GF-D8 (cell line): ENCODE results near the gene MIER2.

Experiments
- DNase-seq: peaks from one replicate; lab custom pipeline; 2025; lab: John Stamatoyannopoulos, UW

The MIER2 gene

GRCh38 chr19:330503-330902 is 14.1 kb downstream of the MIER2 start:
- DNase-seq: no peak

- no peak for DNase-seq
These were observed 14.7 kb downstream of the MIER2 start for GRCh38 chr19:329876-330275.

DNA sequence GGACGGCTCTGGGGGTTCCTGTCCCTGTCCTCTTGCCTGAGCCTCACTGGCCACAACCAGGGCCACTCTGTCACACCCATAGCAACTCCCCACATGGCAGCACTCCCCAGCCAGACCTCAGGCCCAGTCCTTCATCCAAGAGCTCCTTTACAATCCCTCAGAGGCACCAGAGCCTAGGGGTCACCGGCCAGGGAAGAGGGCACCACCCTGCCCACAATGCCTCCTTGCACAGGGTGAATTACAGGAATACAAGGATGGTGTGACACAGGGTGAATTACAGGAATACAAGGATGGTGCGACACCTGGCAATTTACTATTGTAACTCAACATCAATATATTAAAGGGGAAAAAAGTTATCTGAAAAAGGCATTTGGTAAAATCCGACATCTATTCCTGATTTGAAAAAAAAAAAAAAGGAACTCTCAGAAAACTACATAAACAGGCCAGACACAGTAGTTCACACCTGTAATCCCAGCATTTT is 16.5 kb downstream of the MIER2 start:
- no peak for DNase-seq

- no peak for DNase-seq
These were observed 17.1 kb downstream of the MIER2 start for GRCh38 chr19:327291-328024.

- no peak for DNase-seq
These were observed 17.7 kb downstream of the MIER2 start for GRCh38 chr19:326871-327270.

DNA sequence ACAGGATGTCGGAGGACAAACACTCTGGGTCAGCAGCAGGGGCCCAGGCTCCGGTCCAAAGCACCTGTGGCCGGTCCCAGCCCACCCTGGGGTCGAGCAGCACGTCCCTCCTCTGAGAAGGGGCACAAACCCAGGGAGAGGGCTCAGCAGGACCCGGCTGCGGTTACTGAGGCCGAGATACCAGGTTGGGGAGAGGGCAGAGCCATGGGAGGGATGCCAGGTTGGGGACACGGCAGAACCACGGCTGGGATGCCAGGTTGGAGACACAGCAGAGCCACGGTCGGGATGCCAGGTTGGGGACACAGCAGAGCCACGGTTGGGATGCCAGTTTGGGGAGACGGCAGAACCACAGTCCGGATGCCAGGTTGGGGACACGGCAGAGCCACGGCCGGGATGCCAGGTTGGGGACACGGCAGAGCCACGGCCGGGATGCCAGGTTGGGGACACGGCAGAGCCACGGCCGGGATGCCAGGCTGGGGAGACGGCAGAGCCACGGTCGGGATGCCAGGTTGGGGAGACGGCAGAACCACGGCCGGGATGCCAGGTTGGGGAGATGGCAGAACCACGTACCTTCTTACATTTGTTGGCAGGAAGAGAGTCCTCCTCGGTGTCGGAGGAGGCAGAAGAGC is 18.5 kb downstream of the MIER2 start:
- DNase-seq: no peak

DNA sequence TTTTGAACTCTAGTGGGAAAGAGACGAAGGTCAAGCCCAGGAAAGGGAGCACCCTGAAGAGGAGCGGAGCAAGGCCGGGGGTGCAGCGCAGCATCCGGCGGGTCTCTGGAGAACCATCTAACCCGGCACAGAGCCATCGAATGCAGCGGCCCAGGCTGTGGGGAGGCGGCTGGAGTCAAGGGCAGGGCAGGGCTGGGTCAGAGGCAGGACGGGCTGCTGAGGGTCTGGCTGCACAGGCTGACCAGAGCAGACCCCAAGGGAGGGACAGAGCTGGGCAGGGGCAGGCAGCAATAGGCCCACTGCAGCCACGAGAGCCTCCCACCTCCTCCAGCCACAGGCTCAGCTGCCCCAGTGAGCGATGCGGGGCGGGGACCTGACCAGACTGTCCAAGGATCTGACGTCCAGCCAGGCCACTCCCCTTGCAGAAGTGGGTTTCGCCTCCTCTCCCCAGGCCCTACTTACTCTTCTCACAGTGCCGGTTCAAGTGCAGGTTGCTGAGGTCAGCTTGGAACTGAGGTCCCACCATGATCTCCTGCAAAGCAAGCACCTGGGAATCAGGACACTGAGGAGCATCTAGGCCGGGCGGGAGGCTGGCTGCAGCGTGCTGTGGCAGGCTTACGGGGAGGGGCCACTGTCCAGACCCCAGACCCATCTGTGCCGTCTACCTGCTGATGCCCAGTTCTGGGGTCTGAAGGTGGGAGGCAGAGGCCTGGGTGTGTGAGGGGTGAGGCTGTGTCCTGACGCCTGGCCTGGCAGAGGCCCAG is 19.2 kb downstream of the MIER2 start:
- no peak for DNase-seq

DNA sequence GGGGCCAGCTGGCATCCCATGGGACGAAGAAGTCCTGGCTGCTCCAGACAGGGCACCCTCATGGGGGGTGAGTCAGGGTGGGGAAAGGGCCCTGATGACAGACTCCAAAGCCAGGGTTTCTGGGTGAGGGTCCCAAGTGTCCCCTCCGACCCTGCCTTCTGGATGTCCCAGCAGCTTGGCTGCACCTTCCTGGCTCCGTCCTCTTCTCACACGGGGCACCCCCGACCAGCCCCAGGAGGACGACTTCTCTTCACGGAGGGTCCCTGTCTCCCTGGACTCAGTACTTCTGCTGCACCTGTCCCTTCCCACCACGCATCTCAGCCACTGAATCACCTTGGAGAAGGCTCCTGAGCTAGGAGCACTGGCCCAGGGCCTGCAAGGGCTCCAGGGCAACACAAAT is 19.9 kb downstream of the MIER2 start:
- DNase-seq: no peak

DNA sequence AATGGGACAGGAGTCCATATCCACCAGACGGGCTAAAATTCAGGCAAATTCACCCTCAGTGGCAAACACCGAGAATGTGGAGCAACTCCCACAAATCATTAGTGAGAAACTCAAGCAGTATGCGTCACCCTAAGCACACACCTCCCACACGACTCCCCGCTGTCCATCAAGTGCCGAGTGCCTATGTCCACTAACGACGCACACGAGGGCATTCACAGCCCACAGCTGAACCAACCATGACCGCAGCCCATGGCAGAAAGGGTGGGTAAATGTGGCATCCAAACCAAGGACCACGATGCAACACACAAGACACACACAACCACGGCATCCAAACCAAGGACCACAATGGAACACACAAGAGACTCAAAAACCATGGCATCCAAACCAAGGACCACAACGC is 22.0 kb downstream of the MIER2 start:
- DNase-seq: no peak

GRCh38 chr19:318509-318774 is 26.2 kb downstream of the MIER2 start:
- no peak for DNase-seq

- no peak for DNase-seq
These were observed 26.7 kb downstream of the MIER2 start for GRCh38 chr19:317710-318508.

- DNase-seq: no peak
These were observed 28.8 kb downstream of the MIER2 start for GRCh38 chr19:315811-316210.

- DNase-seq: no peak
These were observed 30.4 kb downstream of the MIER2 start for GRCh38 chr19:313988-314815.

- no peak for DNase-seq
These were observed 31.2 kb downstream of the MIER2 start for GRCh38 chr19:313169-313987.

- DNase-seq: no peak
These were observed 32.8 kb downstream of the MIER2 start for GRCh38 chr19:311813-312261.

- no peak for DNase-seq
These were observed 33.7 kb downstream of the MIER2 start for GRCh38 chr19:310781-311496.

DNA sequence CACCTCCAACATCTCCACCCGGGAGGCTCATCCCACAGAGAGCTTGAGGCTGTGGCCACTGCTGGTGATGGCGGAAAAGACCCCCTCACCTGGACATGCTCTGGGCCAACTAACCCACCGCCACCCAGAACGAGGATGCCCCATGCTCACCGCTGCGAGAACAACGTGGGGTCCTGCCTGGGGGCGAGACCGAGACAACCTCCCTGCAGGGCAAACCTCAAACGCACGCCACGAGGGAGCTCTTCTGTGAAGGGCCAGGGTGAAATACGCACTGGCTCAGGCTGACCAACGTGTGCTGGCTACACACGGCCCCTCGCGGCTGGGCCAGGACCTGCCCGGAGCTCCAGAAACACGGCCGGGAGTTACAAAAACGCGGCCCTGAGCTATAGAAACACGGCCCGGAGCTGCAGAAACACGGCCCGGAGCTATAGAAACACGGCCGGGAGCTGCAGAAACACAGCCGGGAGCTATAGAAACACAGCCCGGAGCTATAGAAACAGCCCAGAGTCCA is 34.4 kb downstream of the MIER2 start:
- DNase-seq: no peak

- no peak for DNase-seq
These were observed 35.4 kb downstream of the MIER2 start for GRCh38 chr19:309206-309565.

- no peak for DNase-seq
These were observed 36.0 kb downstream of the MIER2 start for GRCh38 chr19:308471-309205.
